OCI-LY1 (cell line): ENCODE measurements around the gene ATP5F1B.

Experiments used
- H2AFZ ChIP-seq: fragments of 200-600 bp; sonication (generic), shearing (Covaris generic); 2 replicates; pipeline ENCODE4 v1.6.0; 2014; ENCODE audit warnings: antibody characterized with exemption, mild to moderate bottlenecking, low read length
- H3F3A ChIP-seq: fragments of 200-600 bp; sonication (generic), shearing (Covaris generic); 2 replicates; pipeline ENCODE4 v1.6.0; 2014; ENCODE audit warnings: mild to moderate bottlenecking, antibody characterized with exemption, low read length, moderate library complexity; ENCODE audit not compliant: insufficient read depth
- H3K27ac ChIP-seq: fragments of 200-600 bp; sonication (generic); 2 replicates; pipeline ENCODE4 v1.5.1; 2014; ENCODE audit warnings: low read length, mixed run types, mild to moderate bottlenecking, low read depth; ENCODE audit not compliant: poor library complexity, severe bottlenecking
- H3K27me3 ChIP-seq: fragments of 200-600 bp; sonication (generic); 2 replicates; pipeline ENCODE4 v1.6.0; 2014; ENCODE audit warnings: antibody characterized with exemption, mild to moderate bottlenecking, low read length, moderate library complexity; ENCODE audit not compliant: insufficient read depth
- H3K36me3 ChIP-seq: fragments of 200-600 bp; sonication (generic); 2 replicates; pipeline ENCODE4 v1.6.1; 2014; ENCODE audit warnings: mild to moderate bottlenecking, antibody characterized with exemption, low read length, moderate library complexity, mixed read lengths; ENCODE audit not compliant: insufficient read depth
- H3K4me1 ChIP-seq: fragments of 200-600 bp; sonication (generic); 2 replicates; pipeline ENCODE4 v1.5.1; 2014; ENCODE audit warnings: mild to moderate bottlenecking, low read length, moderate library complexity; ENCODE audit not compliant: insufficient read depth, severe bottlenecking
- H3K4me2 ChIP-seq: fragments of 200-600 bp; sonication (generic), shearing (Covaris generic); 2 replicates; pipeline ENCODE4 v1.6.1; 2014; ENCODE audit warnings: low read length
- H3K4me3 ChIP-seq: fragments of 200-600 bp; sonication (generic); 2 replicates; pipeline ENCODE4 v1.5.1; 2014; ENCODE audit warnings: low read length, low read depth, mild to moderate bottlenecking, mixed read lengths; ENCODE audit not compliant: poor library complexity, severe bottlenecking
- H3K79me2 ChIP-seq: fragments of 200-600 bp; shearing (Covaris generic); 2 replicates; pipeline ENCODE4 v1.6.1; 2016; ENCODE audit warnings: mixed run types, low read length, mixed read lengths; ENCODE audit not compliant: insufficient read depth
- H3K9ac ChIP-seq: fragments of 200-600 bp; sonication (generic), shearing (Covaris generic); 2 replicates; pipeline ENCODE4 v1.6.1; 2014; ENCODE audit warnings: mild to moderate bottlenecking, low read length, mixed read lengths
- H3K9me2 ChIP-seq: fragments of 200-600 bp; sonication (generic), shearing (Covaris generic); 2 replicates; pipeline ENCODE4 v1.6.1; 2014; ENCODE audit warnings: low read depth, mild to moderate bottlenecking, low read length, mixed read lengths
- H3K9me3 ChIP-seq: fragments of 200-600 bp; shearing (Covaris generic); 2 replicates; pipeline ENCODE4 v1.6.1; 2014; ENCODE audit warnings: low read length, mixed read lengths
- H4K20me1 ChIP-seq: fragments of 200-600 bp; sonication (generic), shearing (Covaris generic); 2 replicates; pipeline ENCODE4 v1.6.0; 2016; ENCODE audit warnings: mild to moderate bottlenecking, low read length; ENCODE audit not compliant: insufficient read depth
- EZH2 ChIP-seq: fragments of 200-600 bp; sonication (generic), shearing (Covaris generic); IDR thresholded peaks from 2 replicates; pipeline ENCODE4 v1.8.0; 2017; ENCODE audit warnings: borderline replicate concordance, mixed run types, mild to moderate bottlenecking, antibody characterized with exemption, low read length, moderate library complexity, mixed read lengths
- TF ChIP-seq, protein P1 (sequence below): fragments of 200-600 bp; sonication (generic), shearing (Covaris generic); IDR thresholded peaks from 2 replicates; pipeline ENCODE4 v1.5.1; 2017; ENCODE audit warnings: mild to moderate bottlenecking, antibody characterized with exemption, low read length, moderate library complexity, mixed read lengths

ATP5F1B gene

DNA sequence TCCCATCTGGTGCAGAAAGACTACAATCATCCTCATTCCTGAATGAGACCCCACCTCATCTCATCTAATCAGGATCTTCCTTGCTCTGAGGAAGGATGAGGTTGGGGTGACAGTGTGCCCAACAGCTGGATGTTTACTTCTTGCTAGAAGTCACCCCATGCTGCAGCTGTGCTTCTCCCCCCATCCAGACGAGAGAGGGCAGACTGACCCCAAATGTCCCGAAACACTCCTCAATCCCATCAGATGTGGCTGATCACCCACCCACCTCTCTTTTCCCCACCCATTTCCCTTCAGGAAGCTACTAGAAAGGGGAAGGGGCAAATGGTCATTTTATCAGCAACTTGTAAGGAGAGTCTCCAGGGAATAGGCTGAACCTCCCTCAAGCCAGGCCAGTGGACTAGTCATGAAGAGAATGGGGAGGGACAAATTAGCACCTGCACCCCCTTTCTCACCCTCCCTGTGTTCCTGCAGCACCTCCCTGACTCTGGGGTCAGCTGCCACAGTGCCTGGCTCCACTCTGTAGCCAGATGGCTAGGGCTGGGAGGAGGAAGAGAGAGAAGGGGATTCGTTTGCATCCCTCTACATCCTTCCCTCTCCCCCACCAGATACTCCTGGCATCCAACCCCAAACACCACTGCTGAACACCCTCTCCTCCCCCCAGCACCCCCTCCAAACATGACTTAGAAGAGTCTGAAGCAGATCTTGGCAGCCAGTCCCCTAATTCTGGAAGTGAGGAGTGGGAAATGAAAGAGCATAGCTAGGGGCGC lies 12.9 kb downstream of the ATP5F1B start:
- H3K4me2 ChIP-seq = peak overlapping the region; percentile 96
- H3K27ac ChIP-seq = peak overlapping the region; percentile 80
- peak overlapping the region; percentile 86; the same call in 1 of the 2 replicates for H3K9ac ChIP-seq
- H3K4me1 ChIP-seq = peaks cover 69% of the 10 kb centered on the region
- no peak overlapping the region for H2AFZ ChIP-seq
- H3K4me3 ChIP-seq = peak overlapping the region; percentile 83
- peaks cover 9% of the 10 kb centered on the region for H3K36me3 ChIP-seq
- peaks cover 21% of the 10 kb centered on the region for H3K79me2 ChIP-seq
- no peaks in the 10 kb centered on the region for H4K20me1 ChIP-seq
- 0 out of 2 replicates have a peak, but pooled peaks cover 11% of the 10 kb centered on the region for H3F3A ChIP-seq
- no peak for TF ChIP-seq EZH2
- TF ChIP-seq, protein P1, sequence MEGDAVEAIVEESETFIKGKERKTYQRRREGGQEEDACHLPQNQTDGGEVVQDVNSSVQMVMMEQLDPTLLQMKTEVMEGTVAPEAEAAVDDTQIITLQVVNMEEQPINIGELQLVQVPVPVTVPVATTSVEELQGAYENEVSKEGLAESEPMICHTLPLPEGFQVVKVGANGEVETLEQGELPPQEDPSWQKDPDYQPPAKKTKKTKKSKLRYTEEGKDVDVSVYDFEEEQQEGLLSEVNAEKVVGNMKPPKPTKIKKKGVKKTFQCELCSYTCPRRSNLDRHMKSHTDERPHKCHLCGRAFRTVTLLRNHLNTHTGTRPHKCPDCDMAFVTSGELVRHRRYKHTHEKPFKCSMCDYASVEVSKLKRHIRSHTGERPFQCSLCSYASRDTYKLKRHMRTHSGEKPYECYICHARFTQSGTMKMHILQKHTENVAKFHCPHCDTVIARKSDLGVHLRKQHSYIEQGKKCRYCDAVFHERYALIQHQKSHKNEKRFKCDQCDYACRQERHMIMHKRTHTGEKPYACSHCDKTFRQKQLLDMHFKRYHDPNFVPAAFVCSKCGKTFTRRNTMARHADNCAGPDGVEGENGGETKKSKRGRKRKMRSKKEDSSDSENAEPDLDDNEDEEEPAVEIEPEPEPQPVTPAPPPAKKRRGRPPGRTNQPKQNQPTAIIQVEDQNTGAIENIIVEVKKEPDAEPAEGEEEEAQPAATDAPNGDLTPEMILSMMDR = no peak
- H3K9me2 ChIP-seq = no peaks in the 10 kb centered on the region
- H3K27me3 ChIP-seq = no peaks in the 10 kb centered on the region
- no peaks in the 10 kb centered on the region for H3K9me3 ChIP-seq

- H3F3A ChIP-seq = 0 out of 2 replicates have a peak, but pooled peaks cover 4% of the 10 kb centered on the region
- peaks cover 71% of the 10 kb centered on the region for H3K4me1 ChIP-seq
- H3K27ac ChIP-seq = peak overlapping the region; percentile 80
- H3K4me3 ChIP-seq = peak overlapping the region; percentile 83
- peaks cover 2% of the 10 kb centered on the region; the same call in 1 of the 2 replicates for H3K36me3 ChIP-seq
- TF ChIP-seq, protein P1 = no peak
- no peak for TF ChIP-seq EZH2
- H3K27me3 ChIP-seq = no peaks in the 10 kb centered on the region
- no peaks in the 10 kb centered on the region for H4K20me1 ChIP-seq
- H3K79me2 ChIP-seq = peaks cover 28% of the 10 kb centered on the region
- H3K9me3 ChIP-seq = no peaks in the 10 kb centered on the region
- H3K4me2 ChIP-seq = peak overlapping the region; percentile 96
- no peak overlapping the region for H2AFZ ChIP-seq
- no peaks in the 10 kb centered on the region for H3K9me2 ChIP-seq
- H3K9ac ChIP-seq = peak overlapping the region; percentile 27; the same call in 1 of the 2 replicates
Measured at GRCh38 chr12:56631790-56632700, 13.7 kb downstream of the ATP5F1B start.

- peaks cover 46% of the 10 kb centered on the region for H3K79me2 ChIP-seq
- H3F3A ChIP-seq = 0 out of 2 replicates have a peak, but pooled peaks cover 4% of the 10 kb centered on the region
- H3K4me2 ChIP-seq = peak within 1 kb of the TSS; percentile 97
- no peak within 1 kb of the TSS for H2AFZ ChIP-seq
- H3K4me1 ChIP-seq = peaks cover 64% of the 10 kb centered on the region
- peak within 1 kb of the TSS; percentile 88 for H3K9ac ChIP-seq
- no peaks in the 10 kb centered on the region for H3K9me2 ChIP-seq
- no peaks in the 10 kb centered on the region for H3K27me3 ChIP-seq
- no peaks in the 10 kb centered on the region for H4K20me1 ChIP-seq
- no peaks in the 10 kb centered on the region for H3K9me3 ChIP-seq
- peaks cover 14% of the 10 kb centered on the region; the same call in 1 of the 2 replicates for H3K36me3 ChIP-seq
- TF ChIP-seq EZH2 = no peak
- TF ChIP-seq, protein P1 = no peak
- peak within 1 kb of the TSS; percentile 75 for H3K27ac ChIP-seq
- peak within 1 kb of the TSS; percentile 87 for H3K4me3 ChIP-seq
Measured at GRCh38 chr12:56630180-56630632, 15.6 kb downstream of the ATP5F1B start, which contains the start of gene BAZ2A. BAZ2A (minus strand) TSS chr12:56630326; CDS start chr12:56617530, 12,796 bp downstream.
